Uterus (tissue), 4 donors: ENCODE data around the gene TMEM132C. TPM values are rescaled to one million over a fixed set of nuclear protein-coding genes. Genes with fewer than 3 reads are reported as not detected.

Experiments
- DNase-seq, 2 donors: peaks; one replicate each; pipeline ENCODE4 v3.0.0-alpha.2; 2019 to 2020
- H3K27ac ChIP-seq, 2 donors: fragments of 200-600 bp; sonication (generic); 1 replicate in 1 of 2; 2 replicates in 1 of 2; pipeline ENCODE4 v1.5.1; 2016 to 2018
- H3K27me3 ChIP-seq, 2 donors: fragments of 200-600 bp; sonication (generic); one replicate each; pipeline ENCODE4 v1.5.1; 2018 to 2019; ENCODE audit warnings: control low read depth in 1 of 2
- H3K36me3 ChIP-seq, 2 donors: fragments of 200-600 bp; sonication (generic); one replicate each; pipeline ENCODE4 v1.5.1; 2019; ENCODE audit warnings: control low read depth in 1 of 2
- H3K4me1 ChIP-seq, 2 donors: fragments of 200-600 bp; sonication (generic); one replicate each; pipeline ENCODE4 v1.5.1; 2018 to 2019; ENCODE audit warnings: control low read depth in 1 of 2
- H3K4me3 ChIP-seq, 2 donors: fragments of 200-600 bp; sonication (generic); 1 replicate in 1 of 2; 2 replicates in 1 of 2; pipeline ENCODE4 v1.5.1; 2018 to 2019; ENCODE audit warnings: mild to moderate bottlenecking in 1 of 2
- H3K9me3 ChIP-seq, 2 donors: fragments of 200-600 bp; sonication (generic); one replicate each; pipeline ENCODE4 v1.5.1; 2019; ENCODE audit warnings: control low read depth in 1 of 2
- POLR2A ChIP-seq, 2 donors: fragments of 450-650 bp; IDR thresholded peaks; one replicate each; pipeline ENCODE4 v1.6.1; 2016; ENCODE audit warnings: antibody characterized with exemption in 2 of 2, mild to moderate bottlenecking in 1 of 2, moderate library complexity in 1 of 2
- intact Hi-C: fragments of 100-400 bp; cut with DNase I; formaldehyde crosslinking; loops from one replicate; pipeline ENCODE4 v1.15.1; 2023; ENCODE audit warnings: low total_unique reads
- total RNA-seq, 4 donors: library from RNA; depleted of rRNA in 3 of 4; stranded (reverse); fragments of >200 nt in 3 of 4; gene quantifications; one replicate each; pipeline versions ENCODE4 v1.1.0 to v1.2.4, GENCODE V29; 2014 to 2023
- TF ChIP-seq, protein P1 (sequence below), 4 experiments: fragments of 200-600 bp in 2 of 4; fragments of 450-650 bp in 2 of 4; sonication (generic) in 2 of 4; IDR thresholded peaks; one replicate each; pipeline ENCODE4 v1.5.1; 2016 to 2019; ENCODE audit warnings: antibody characterized with exemption in 4 of 4, mild to moderate bottlenecking in 2 of 4, moderate library complexity in 1 of 4
- donor health status: DM: yes; HTN: yes; CAD: no.

The TMEM132C gene
- total RNA-seq, 4 donors from 2014 or later = 0.26 to 48.3 (median 5.0) TPM

DNA sequence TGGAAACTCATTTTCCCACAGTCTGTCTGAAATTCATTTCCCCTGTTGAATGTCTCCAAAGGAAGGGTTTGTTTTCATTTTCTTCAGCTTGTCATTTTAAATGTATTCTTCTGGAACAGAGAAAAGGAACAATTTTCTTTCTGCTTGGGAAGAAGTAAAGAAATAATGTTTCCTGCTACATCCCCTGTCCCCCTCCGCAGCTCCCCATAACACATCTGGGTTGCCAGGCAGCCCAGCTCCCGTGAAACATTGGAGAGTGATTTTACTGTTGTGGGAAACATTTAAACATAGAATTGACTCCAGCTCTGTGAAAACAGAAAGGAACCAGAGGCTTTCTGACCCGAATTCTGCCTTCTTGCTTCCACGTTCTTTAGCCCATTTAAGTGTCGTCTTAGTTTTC is 159.5 kb downstream of the TMEM132C start:
- H3K4me3 ChIP-seq = no peak overlapping the region
- H3K9me3 ChIP-seq = no peaks in the 10 kb centered on the region
- H3K27ac ChIP-seq = no peak overlapping the region
- intact Hi-C loops = no loop called here
- H3K36me3 ChIP-seq = no peaks in the 10 kb centered on the region
- H3K4me1 ChIP-seq = no peaks in the 10 kb centered on the region
- TF ChIP-seq POLR2A (IDR thresholded peaks at IDR 0.05) = no peak
- TF ChIP-seq, protein P1, sequence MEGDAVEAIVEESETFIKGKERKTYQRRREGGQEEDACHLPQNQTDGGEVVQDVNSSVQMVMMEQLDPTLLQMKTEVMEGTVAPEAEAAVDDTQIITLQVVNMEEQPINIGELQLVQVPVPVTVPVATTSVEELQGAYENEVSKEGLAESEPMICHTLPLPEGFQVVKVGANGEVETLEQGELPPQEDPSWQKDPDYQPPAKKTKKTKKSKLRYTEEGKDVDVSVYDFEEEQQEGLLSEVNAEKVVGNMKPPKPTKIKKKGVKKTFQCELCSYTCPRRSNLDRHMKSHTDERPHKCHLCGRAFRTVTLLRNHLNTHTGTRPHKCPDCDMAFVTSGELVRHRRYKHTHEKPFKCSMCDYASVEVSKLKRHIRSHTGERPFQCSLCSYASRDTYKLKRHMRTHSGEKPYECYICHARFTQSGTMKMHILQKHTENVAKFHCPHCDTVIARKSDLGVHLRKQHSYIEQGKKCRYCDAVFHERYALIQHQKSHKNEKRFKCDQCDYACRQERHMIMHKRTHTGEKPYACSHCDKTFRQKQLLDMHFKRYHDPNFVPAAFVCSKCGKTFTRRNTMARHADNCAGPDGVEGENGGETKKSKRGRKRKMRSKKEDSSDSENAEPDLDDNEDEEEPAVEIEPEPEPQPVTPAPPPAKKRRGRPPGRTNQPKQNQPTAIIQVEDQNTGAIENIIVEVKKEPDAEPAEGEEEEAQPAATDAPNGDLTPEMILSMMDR (IDR thresholded peaks at IDR 0.05) = no peak
- no peaks in the 10 kb centered on the region for H3K27me3 ChIP-seq
- DNase-seq = no peak

DNA sequence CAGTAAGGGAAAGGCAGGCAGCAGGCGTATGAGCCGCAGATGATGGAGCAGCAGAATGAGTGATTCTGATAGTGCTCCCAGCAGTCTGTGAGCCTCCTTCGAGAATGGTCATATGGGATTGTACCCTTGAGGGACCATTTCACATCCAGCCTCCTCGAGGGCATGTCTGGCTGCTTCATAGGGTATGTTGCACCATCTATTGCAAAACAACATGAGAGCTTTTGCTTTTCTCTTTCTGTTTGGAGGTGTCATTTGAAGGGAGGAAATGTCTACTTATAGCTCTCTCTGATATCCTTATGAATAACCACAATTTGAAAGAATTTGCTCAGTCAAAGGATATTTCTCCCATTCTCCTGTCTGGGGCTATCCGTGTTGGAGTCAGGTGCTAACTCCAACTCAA is 172.8 kb downstream of the TMEM132C start:
- no peaks in the 10 kb centered on the region for H3K9me3 ChIP-seq
- H3K36me3 ChIP-seq = no peaks in the 10 kb centered on the region
- H3K4me3 ChIP-seq = no peak overlapping the region
- intact Hi-C loops = no loop called here
- no peak overlapping the region for H3K27ac ChIP-seq
- no peaks in the 10 kb centered on the region for H3K4me1 ChIP-seq
- no peak for TF ChIP-seq POLR2A (IDR thresholded peaks at IDR 0.05)
- TF ChIP-seq, protein P1 (IDR thresholded peaks at IDR 0.05) = no peak
- no peaks in the 10 kb centered on the region for H3K27me3 ChIP-seq
- DNase-seq = no peak

DNA sequence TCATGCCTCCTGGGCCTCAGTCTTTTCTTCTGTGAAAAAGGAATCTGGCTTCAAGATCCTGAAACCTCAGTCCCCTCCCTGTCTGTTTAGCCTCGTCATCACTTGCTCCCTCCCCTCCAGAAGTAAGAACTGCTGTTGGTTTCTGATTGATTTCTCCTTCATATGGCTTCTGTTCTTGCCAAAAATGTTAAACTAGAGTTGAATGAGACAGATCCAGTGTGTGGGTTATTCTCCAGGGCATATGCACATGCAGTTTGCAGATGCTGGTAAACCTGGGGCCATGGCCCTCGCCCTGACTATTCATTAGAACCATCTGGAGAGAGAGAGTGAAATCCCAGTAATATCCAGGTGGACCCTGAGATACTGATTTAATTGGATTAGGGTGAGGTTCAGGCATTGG is 175.1 kb downstream of the TMEM132C start:
- H3K27ac ChIP-seq = no peak overlapping the region
- no peak for TF ChIP-seq POLR2A (IDR thresholded peaks at IDR 0.05)
- no peaks in the 10 kb centered on the region for H3K9me3 ChIP-seq
- DNase-seq = no peak
- no peak overlapping the region for H3K4me3 ChIP-seq
- H3K4me1 ChIP-seq = no peaks in the 10 kb centered on the region
- no peaks in the 10 kb centered on the region for H3K27me3 ChIP-seq
- intact Hi-C loops = no loop called here
- no peaks in the 10 kb centered on the region for H3K36me3 ChIP-seq

DNA sequence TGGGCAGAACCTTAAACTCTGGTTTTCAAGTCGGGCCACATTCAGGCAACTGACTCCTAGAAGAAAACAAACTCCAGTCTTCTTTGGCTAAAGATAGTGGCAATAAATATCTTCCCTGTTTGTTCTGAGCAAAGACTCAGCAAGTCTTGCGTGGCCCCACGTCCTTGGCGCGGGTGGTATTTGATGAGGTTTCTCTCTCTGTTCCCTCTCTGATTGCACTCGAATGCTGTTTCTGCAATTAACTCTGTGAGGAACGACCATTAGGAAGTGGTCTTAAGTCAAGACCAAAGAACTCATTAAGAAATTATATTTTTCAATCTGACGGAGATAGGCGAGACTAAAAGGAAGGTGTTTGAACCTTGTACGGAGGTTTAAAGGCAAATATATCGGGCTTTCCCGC is 177.6 kb downstream of the TMEM132C start:
- TF ChIP-seq POLR2A (IDR thresholded peaks at IDR 0.05) = no peak
- TF ChIP-seq, protein P1 (IDR thresholded peaks at IDR 0.05) = no peak
- intact Hi-C loops = no loop called here

DNA sequence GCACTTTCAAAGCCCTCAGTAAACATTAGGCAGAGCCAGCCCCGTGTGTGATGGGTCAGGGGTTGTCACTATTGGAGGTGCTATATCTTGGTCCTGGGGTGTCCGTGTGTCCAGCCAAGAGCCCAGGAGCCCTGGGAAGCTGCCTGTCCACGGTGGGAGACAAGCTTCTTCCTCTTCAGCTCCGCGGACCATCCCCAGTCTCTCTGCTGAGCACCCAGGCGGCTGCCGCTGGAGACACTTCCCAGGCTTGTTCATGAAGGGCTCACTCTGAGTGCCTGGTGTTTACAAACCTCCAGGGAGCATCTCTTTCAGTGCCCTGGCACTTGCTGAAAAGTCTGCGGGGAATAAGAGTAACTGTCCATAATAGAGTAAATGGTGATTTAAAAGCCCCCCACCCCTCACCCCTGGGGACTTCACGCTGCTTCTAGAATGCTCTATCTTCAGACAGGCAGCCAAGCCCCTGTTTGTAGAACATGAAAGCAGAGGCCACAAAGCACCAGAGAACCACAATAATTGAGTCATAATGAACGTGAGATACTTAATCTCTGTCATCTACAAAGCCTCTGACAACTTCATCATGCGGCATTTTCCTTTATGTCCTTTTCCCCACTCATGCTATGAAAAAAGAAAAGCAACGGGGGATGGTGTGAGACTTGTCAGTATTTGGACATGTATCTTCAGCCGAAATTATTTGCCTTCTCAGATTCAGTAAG is 178.6 kb downstream of the TMEM132C start:
- H3K36me3 ChIP-seq = no peaks in the 10 kb centered on the region
- TF ChIP-seq, protein P1 (IDR thresholded peaks at IDR 0.05) = no peak
- TF ChIP-seq POLR2A (IDR thresholded peaks at IDR 0.05) = no peak
- no peak for DNase-seq
- H3K4me1 ChIP-seq = no peaks in the 10 kb centered on the region
- no peaks in the 10 kb centered on the region for H3K9me3 ChIP-seq
- no peaks in the 10 kb centered on the region for H3K27me3 ChIP-seq
- intact Hi-C loops = no loop called here
- no peak overlapping the region for H3K4me3 ChIP-seq
- no peak overlapping the region for H3K27ac ChIP-seq

More for the DNA sequence above, 177.6 kb downstream of the TMEM132C start:
- no peaks in the 10 kb centered on the region for H3K4me1 ChIP-seq
- H3K36me3 ChIP-seq = no peaks in the 10 kb centered on the region
- H3K9me3 ChIP-seq = no peaks in the 10 kb centered on the region
- H3K27ac ChIP-seq = peak overlapping the region in 1 of 2 donors; percentile 15
- no peaks in the 10 kb centered on the region for H3K27me3 ChIP-seq
- H3K4me3 ChIP-seq = no peak overlapping the region
- DNase-seq = peak in 1 of 2 donors; percentile 31
